Lower leg skin (tissue), 3 donors: ENCODE measurements around the gene MRPL12.

Experiments
- POLR2A ChIP-seq, 2 donors: fragments of 450-650 bp; IDR thresholded peaks; one replicate each; pipeline ENCODE4 v1.6.1; 2016 to 2017; ENCODE audit warnings: antibody characterized with exemption in 2 of 2, mild to moderate bottlenecking in 1 of 2, moderate library complexity in 1 of 2
- TF ChIP-seq, protein P1 (sequence below), 3 donors: fragments of 450-650 bp; IDR thresholded peaks; one replicate each; pipeline ENCODE4 v1.5.1; 2016; ENCODE audit warnings: antibody characterized with exemption in 3 of 3, mild to moderate bottlenecking in 3 of 3, moderate library complexity in 2 of 3

DNA sequence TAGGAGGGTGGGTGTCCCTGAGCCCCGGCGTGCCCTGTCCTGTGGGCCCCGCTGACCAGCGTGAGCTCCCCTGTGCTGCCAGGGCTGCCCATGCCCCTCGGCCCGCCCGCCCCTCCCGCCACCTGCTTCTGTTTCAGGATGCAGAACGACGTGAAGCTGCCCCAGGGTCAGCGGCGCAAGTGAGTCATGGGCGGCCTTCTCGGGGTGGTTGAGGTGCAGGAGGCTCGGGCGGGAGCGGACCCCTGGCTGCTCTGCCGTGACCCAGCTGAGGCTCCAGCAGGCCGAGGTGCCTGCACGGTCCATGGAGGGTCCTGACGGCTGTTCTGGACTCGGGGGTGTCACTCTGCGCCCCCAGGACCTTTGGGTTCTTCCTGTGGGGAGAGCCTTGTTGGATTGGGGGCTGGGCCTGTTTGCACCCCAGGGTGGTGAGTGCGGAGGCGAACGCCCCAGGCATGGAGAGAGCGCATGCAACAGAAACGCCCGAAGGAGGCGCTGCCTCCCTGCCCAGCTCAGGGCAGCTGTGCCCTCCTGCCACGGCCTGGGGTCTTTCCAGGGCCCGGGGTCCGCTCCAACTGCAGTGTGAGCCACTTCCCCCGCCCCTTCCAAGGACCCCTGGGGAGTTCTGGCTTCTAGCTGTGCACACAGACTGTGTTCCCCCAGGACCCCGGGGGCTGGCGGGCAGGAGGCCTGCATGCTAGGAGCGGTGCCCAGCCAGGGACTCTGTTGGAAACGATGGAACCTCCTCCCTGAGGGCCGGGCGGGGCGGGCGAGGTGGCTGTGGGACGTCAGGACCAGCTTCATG is 12.9 kb downstream of the MRPL12 start:
- TF ChIP-seq, protein P1, sequence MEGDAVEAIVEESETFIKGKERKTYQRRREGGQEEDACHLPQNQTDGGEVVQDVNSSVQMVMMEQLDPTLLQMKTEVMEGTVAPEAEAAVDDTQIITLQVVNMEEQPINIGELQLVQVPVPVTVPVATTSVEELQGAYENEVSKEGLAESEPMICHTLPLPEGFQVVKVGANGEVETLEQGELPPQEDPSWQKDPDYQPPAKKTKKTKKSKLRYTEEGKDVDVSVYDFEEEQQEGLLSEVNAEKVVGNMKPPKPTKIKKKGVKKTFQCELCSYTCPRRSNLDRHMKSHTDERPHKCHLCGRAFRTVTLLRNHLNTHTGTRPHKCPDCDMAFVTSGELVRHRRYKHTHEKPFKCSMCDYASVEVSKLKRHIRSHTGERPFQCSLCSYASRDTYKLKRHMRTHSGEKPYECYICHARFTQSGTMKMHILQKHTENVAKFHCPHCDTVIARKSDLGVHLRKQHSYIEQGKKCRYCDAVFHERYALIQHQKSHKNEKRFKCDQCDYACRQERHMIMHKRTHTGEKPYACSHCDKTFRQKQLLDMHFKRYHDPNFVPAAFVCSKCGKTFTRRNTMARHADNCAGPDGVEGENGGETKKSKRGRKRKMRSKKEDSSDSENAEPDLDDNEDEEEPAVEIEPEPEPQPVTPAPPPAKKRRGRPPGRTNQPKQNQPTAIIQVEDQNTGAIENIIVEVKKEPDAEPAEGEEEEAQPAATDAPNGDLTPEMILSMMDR (IDR thresholded peaks at IDR 0.05) = no peak
- TF ChIP-seq POLR2A (IDR thresholded peaks at IDR 0.05) = no peak
